ENCODE data around the gene APOL3. TPM values are rescaled to one million over a fixed set of nuclear protein-coding genes. Genes with fewer than 3 reads are reported as not detected.
"Not testable (repeated sequence)": the region's sequence is repeated elsewhere in the genome, so short reads cannot be mapped to it uniquely, and the experiment has no call there.

Gene APOL3
- total RNA-seq, 1 experiment from 2014 or later, result 3.2 TPM

DNA sequence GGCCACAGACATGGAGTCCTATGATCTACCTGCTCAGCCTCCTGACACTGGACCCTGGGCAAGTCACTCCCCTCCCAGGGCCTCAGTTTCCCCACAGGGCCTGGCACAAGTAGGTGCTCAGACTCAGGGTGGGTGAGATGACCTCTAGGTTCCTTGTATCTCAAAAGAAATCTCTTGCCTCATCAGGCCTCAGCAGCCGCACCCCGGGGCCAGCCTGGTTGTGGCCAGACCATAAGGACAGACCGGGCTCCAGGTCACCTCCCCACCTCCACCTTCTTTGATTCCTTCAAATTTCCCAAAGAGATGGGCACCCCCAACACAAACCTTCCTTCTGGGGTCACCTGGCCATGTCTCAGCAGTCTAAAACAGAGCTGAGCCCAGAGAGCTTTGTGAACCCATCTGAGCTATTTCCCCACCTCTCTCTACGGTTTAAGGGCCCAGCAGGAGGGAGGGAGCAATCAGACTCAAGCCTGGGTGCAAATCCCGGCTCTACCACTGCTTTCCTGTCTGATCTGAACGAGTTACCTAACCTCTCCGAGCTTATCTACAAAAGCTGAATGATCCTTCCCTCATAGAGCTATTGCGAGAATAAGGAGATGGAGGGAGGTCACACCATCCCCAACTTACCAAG is 43.6 kb upstream of the APOL3 start:
- TF ChIP-seq POLR2AphosphoS5 (IDR thresholded peaks at IDR 0.05; ENCODE audit: low read depth, low read length), result no peak
- TF ChIP-seq TCF7L2 (IDR thresholded peaks at IDR 0.05; ENCODE audit: low read depth, low read length), result no peak
- DNase-seq (ENCODE audit: low read depth, low spot score), result no peak
- ChIA-PET CTCF (no interaction called here), POLR2A (interaction anchor here (0.6 kb wide), 1 partner anchor 802 kb away, joined by 3 read pairs; no protein-coding TSS in a partner anchor)
- Histone ChIP-seq H3K27me3 (ENCODE audit: control insufficient read depth, insufficient read depth, low read length) (no peaks in the 10 kb centered on the region), H3K4me3 (ENCODE audit: low read depth in 2 of 2, low read length in 2 of 2) (no peak overlapping the region), H3K36me3 (ENCODE audit: control insufficient read depth, insufficient read depth, low read length) (no peaks in the 10 kb centered on the region), H3K27ac (ENCODE audit: low read length) (no peak overlapping the region), H3K9me3 (ENCODE audit: control insufficient read depth, insufficient read depth, low read depth, low read length) (no peaks in the 10 kb centered on the region), H3K4me1 (ENCODE audit: control insufficient read depth, insufficient read depth, low read length) (no peaks in the 10 kb centered on the region)
- ATAC-seq, result no peak
- intact Hi-C loops (cut with micrococcal nuclease; ENCODE audit: unreplicated experiment) (no loop called here), in situ Hi-C loops (cut with HindIII; ENCODE audit: low pct_unique_long_range_greater_than_20kb, low sequenced_read_pairs) (no loop called here)
- no TSS peak for BruUV-seq (replicated peaks)

DNA sequence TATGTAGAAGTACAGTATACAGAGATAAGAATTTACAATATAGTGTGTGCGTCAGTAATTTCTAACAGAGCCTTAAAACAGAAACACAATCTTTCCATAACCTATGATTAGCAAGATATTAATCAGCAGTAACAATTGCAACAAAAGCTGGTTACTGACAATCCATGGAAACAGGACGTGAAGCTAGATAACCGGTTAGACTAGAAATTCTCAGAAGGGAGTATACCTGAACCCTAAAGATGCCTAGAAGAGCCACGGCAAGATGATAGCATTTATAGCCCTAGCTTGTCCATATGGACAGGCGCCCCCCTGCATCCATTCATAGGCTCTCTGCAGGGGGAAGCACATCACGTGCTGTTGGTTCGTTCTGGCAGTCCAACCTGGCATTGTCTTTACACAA is 42.9 kb upstream of the APOL3 start:
- BruUV-seq (replicated peaks); H3K36me3 ChIP-seq (ENCODE audit: control insufficient read depth, insufficient read depth, low read length); H3K4me3 ChIP-seq (ENCODE audit: low read depth in 2 of 2, low read length in 2 of 2); CTCF ChIA-PET; intact Hi-C loops (cut with micrococcal nuclease; ENCODE audit: unreplicated experiment); ATAC-seq; H3K4me1 ChIP-seq (ENCODE audit: control insufficient read depth, insufficient read depth, low read length); H3K27me3 ChIP-seq (ENCODE audit: control insufficient read depth, insufficient read depth, low read length); H3K9me3 ChIP-seq (ENCODE audit: control insufficient read depth, insufficient read depth, low read depth, low read length); in situ Hi-C loops (cut with HindIII; ENCODE audit: low pct_unique_long_range_greater_than_20kb, low sequenced_read_pairs); H3K27ac ChIP-seq (ENCODE audit: low read length); POLR2A ChIA-PET; DNase-seq (ENCODE audit: low read depth, low spot score): not testable (repeated sequence)

DNA sequence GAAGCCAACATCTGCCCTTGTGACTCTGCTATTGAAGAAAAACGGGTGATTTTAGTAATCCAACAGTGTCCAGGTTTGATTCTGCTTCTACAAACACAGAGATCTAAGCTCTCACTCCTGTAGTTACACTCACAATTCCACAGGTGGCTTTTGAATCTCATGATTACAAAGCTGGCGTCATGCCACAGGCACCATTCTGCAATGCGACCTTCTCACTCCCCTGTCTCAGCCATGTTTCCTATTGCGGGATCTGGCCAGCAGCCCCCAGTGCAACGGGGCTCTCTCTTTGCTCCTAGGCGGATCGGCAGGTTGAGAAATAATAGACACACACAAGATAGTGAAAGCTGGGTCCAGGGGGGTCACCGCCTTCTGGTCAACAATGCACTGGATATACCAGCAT is 42.4 kb upstream of the APOL3 start:
- intact Hi-C loops (cut with micrococcal nuclease; ENCODE audit: unreplicated experiment); in situ Hi-C loops (cut with HindIII; ENCODE audit: low pct_unique_long_range_greater_than_20kb, low sequenced_read_pairs); POLR2A ChIA-PET; H3K9me3 ChIP-seq (ENCODE audit: control insufficient read depth, insufficient read depth, low read depth, low read length); CTCF ChIA-PET; H3K4me3 ChIP-seq (ENCODE audit: low read depth in 2 of 2, low read length in 2 of 2); H3K27ac ChIP-seq (ENCODE audit: low read length); H3K4me1 ChIP-seq (ENCODE audit: control insufficient read depth, insufficient read depth, low read length); ATAC-seq; DNase-seq (ENCODE audit: low read depth, low spot score); H3K36me3 ChIP-seq (ENCODE audit: control insufficient read depth, insufficient read depth, low read length); BruUV-seq (replicated peaks); H3K27me3 ChIP-seq (ENCODE audit: control insufficient read depth, insufficient read depth, low read length): not testable (repeated sequence)

DNA sequence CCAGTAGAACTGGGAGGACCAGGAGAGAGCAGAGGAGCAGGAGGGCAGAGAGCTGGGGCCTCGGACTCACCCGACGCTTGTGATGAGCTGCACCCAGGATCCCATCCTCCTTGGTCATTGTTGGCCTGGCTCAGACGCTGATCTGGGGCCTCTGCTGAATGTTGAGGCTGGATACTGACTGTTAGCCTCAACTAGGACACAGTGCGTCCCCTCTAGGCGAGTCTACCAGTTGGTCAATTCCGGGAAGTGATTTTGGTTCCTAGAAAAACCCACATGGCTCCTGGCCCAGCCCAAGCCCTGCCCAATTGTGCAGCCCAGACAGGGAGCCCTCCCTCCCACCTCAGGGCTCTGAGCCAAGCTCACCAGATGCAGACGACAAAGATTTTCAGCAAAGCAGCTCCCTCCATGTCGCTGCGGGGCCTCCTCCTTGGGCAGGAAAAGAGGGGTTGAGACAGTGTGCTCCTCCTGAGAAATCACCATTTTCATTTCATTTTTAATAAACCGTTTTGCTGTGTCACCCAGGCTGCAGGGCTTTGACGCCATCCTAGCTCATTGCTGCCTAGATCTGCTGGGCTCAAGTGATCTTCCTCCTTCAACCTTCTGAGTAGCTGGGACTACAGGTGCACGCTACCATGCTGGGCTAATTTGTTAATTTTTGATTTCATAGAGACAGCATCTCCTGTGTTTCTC is 41.2 kb upstream of the APOL3 start, which contains the start of gene APOL4:
APOL4 (minus strand) TSS at position 180 of the 690 bp plus-strand sequence; CDS start at position 105, 75 bp downstream.
- in situ Hi-C loops (cut with HindIII; ENCODE audit: low pct_unique_long_range_greater_than_20kb, low sequenced_read_pairs), result no loop called here
- no peak for DNase-seq (ENCODE audit: low read depth, low spot score)
- ATAC-seq, result no peak
- BruUV-seq (replicated peaks), result no TSS peak
- no peak within 1 kb of the TSS for H3K27ac ChIP-seq (ENCODE audit: low read length)
- no peaks in the 10 kb centered on the region for H3K36me3 ChIP-seq (ENCODE audit: control insufficient read depth, insufficient read depth, low read length)
- ChIA-PET CTCF (no interaction called here), POLR2A (interaction anchor here (0.6 kb wide), 1 partner anchor 1640 kb away, joined by 4 read pairs; no protein-coding TSS in a partner anchor)
- intact Hi-C loops (cut with micrococcal nuclease; ENCODE audit: unreplicated experiment), result no loop called here
- no peaks in the 10 kb centered on the region for H3K9me3 ChIP-seq (ENCODE audit: control insufficient read depth, insufficient read depth, low read depth, low read length)
- H3K27me3 ChIP-seq (ENCODE audit: control insufficient read depth, insufficient read depth, low read length), result no peaks in the 10 kb centered on the region
- H3K4me1 ChIP-seq (ENCODE audit: control insufficient read depth, insufficient read depth, low read length), result no peaks in the 10 kb centered on the region
- H3K4me3 ChIP-seq (ENCODE audit: low read depth in 2 of 2, low read length in 2 of 2), result no peak within 1 kb of the TSS
- TF ChIP-seq TCF7L2 (IDR thresholded peaks at IDR 0.05; ENCODE audit: low read depth, low read length) (no peak), POLR2AphosphoS5 (IDR thresholded peaks at IDR 0.05; ENCODE audit: low read depth, low read length) (no peak), SIN3A (IDR thresholded peaks at IDR 0.05; ENCODE audit: borderline replicate concordance, insufficient read depth, low read depth, low read length) (no peak)
- TF ChIP-seq, protein P1, sequence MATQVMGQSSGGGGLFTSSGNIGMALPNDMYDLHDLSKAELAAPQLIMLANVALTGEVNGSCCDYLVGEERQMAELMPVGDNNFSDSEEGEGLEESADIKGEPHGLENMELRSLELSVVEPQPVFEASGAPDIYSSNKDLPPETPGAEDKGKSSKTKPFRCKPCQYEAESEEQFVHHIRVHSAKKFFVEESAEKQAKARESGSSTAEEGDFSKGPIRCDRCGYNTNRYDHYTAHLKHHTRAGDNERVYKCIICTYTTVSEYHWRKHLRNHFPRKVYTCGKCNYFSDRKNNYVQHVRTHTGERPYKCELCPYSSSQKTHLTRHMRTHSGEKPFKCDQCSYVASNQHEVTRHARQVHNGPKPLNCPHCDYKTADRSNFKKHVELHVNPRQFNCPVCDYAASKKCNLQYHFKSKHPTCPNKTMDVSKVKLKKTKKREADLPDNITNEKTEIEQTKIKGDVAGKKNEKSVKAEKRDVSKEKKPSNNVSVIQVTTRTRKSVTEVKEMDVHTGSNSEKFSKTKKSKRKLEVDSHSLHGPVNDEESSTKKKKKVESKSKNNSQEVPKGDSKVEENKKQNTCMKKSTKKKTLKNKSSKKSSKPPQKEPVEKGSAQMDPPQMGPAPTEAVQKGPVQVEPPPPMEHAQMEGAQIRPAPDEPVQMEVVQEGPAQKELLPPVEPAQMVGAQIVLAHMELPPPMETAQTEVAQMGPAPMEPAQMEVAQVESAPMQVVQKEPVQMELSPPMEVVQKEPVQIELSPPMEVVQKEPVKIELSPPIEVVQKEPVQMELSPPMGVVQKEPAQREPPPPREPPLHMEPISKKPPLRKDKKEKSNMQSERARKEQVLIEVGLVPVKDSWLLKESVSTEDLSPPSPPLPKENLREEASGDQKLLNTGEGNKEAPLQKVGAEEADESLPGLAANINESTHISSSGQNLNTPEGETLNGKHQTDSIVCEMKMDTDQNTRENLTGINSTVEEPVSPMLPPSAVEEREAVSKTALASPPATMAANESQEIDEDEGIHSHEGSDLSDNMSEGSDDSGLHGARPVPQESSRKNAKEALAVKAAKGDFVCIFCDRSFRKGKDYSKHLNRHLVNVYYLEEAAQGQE (IDR thresholded peaks at IDR 0.05; ENCODE audit: insufficient read depth in 1 of 2, low read depth in 2 of 2, low read length in 1 of 2), result no peak
- TF ChIP-seq, protein P2, sequence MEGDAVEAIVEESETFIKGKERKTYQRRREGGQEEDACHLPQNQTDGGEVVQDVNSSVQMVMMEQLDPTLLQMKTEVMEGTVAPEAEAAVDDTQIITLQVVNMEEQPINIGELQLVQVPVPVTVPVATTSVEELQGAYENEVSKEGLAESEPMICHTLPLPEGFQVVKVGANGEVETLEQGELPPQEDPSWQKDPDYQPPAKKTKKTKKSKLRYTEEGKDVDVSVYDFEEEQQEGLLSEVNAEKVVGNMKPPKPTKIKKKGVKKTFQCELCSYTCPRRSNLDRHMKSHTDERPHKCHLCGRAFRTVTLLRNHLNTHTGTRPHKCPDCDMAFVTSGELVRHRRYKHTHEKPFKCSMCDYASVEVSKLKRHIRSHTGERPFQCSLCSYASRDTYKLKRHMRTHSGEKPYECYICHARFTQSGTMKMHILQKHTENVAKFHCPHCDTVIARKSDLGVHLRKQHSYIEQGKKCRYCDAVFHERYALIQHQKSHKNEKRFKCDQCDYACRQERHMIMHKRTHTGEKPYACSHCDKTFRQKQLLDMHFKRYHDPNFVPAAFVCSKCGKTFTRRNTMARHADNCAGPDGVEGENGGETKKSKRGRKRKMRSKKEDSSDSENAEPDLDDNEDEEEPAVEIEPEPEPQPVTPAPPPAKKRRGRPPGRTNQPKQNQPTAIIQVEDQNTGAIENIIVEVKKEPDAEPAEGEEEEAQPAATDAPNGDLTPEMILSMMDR (IDR thresholded peaks at IDR 0.05), result no peak

DNA sequence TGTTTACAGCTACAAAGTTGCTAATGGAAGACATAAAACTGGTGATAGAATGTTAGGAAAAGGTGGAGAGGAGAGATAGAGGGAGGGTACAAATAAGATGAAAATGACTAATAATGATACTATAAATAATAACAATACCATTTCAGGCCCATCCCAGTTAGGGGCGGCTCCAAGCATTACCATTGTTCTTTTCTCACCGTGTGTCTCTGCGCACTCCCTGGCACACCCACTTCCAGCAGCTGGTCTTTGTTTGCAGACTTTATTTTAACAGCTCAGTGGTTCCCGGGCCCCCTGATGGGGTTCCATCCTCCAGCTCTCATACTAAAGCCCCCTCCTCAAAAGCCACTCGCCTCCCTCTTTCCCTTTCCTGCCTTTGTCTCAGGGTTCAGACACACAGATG is 40.5 kb upstream of the APOL3 start:
- BruUV-seq (replicated peaks); H3K36me3 ChIP-seq (ENCODE audit: control insufficient read depth, insufficient read depth, low read length); H3K27ac ChIP-seq (ENCODE audit: low read length); CTCF ChIA-PET; in situ Hi-C loops (cut with HindIII; ENCODE audit: low pct_unique_long_range_greater_than_20kb, low sequenced_read_pairs); H3K4me3 ChIP-seq (ENCODE audit: low read depth in 2 of 2, low read length in 2 of 2); DNase-seq (ENCODE audit: low read depth, low spot score); H3K27me3 ChIP-seq (ENCODE audit: control insufficient read depth, insufficient read depth, low read length); H3K4me1 ChIP-seq (ENCODE audit: control insufficient read depth, insufficient read depth, low read length); intact Hi-C loops (cut with micrococcal nuclease; ENCODE audit: unreplicated experiment); ATAC-seq; H3K9me3 ChIP-seq (ENCODE audit: control insufficient read depth, insufficient read depth, low read depth, low read length); POLR2A ChIA-PET: not testable (repeated sequence)
